GM21825 (cell line): ENCODE results near the gene PCDHGB1.
"Not testable (repeated sequence)": the region's sequence is repeated elsewhere in the genome, so short reads cannot be mapped to it uniquely, and the experiment has no call there.

Source experiments
- ATAC-seq: cut with Tn5 transposase; IDR thresholded peaks from one replicate; pipeline ENCODE4 v1.9.1; 2021; ENCODE audit warnings: mild to moderate bottlenecking, moderate library complexity; ENCODE audit not compliant: unreplicated experiment

The PCDHGB1 gene

GRCh38 chr5:141345327-141345726, 4.6 kb upstream of the PCDHGB1 start:
- ATAC-seq = no peak

GRCh38 chr5:141346017-141346416, 3.9 kb upstream of the PCDHGB1 start:
- not testable (repeated sequence) for ATAC-seq

- no peak for ATAC-seq
Measured at GRCh38 chr5:141351591-141351990, 1.7 kb downstream of the PCDHGB1 start.

- ATAC-seq = no peak
Measured at GRCh38 chr5:141354900-141355469, 5.1 kb downstream of the PCDHGB1 start, which contains the start of gene PCDHGA4. TSS of gene PCDHGA4 (plus strand) at chr5:141355021. CDS start at chr5:141355108, 87 bp downstream.

- no peak for ATAC-seq
Measured at GRCh38 chr5:141355641-141356040, 5.7 kb downstream of the PCDHGB1 start.

GRCh38 chr5:141356133-141356532, 6.2 kb downstream of the PCDHGB1 start:
- no peak for ATAC-seq

GRCh38 chr5:141356950-141357349, 7.1 kb downstream of the PCDHGB1 start:
- ATAC-seq = no peak

- no peak for ATAC-seq
Measured at GRCh38 chr5:141359790-141360426, 10.0 kb downstream of the PCDHGB1 start, which contains the start of gene PCDHGB2. TSS of gene PCDHGB2 (plus strand) at chr5:141359994. CDS start at chr5:141360136, 142 bp downstream.

GRCh38 chr5:141360685-141361084, 10.8 kb downstream of the PCDHGB1 start:
- ATAC-seq = no peak

GRCh38 chr5:141362719-141363118, 12.8 kb downstream of the PCDHGB1 start:
- ATAC-seq = no peak

GRCh38 chr5:141363952-141364660, 14.2 kb downstream of the PCDHGB1 start, which contains the start of gene PCDHGA5:
TSS of gene PCDHGA5 (plus strand) at chr5:141364162. CDS start at chr5:141364331, 169 bp downstream.
- ATAC-seq = no peak

- ATAC-seq = no peak
Measured at GRCh38 chr5:141366016-141366896, 16.4 kb downstream of the PCDHGB1 start.

- ATAC-seq = peak; percentile 70
Measured at GRCh38 chr5:141369994-141370848, 20.3 kb downstream of the PCDHGB1 start, which contains the start of gene PCDHGB3. TSS of gene PCDHGB3 (plus strand) at chr5:141370242. CDS start at chr5:141370395, 153 bp downstream.

GRCh38 chr5:141371572-141372475, 21.9 kb downstream of the PCDHGB1 start:
- no peak for ATAC-seq

GRCh38 chr5:141373673-141374317, 23.9 kb downstream of the PCDHGB1 start, which contains the start of gene PCDHGA6:
TSS of gene PCDHGA6 (plus strand) at chr5:141373891. CDS start at chr5:141374084, 193 bp downstream.
- ATAC-seq = no peak

- no peak for ATAC-seq
Measured at GRCh38 chr5:141374627-141375026, 24.7 kb downstream of the PCDHGB1 start.

GRCh38 chr5:141375444-141376155, 25.7 kb downstream of the PCDHGB1 start:
- not testable (repeated sequence) for ATAC-seq
